ENCODE results near the gene OR5B12. TPM values are rescaled to one million over a fixed set of nuclear protein-coding genes. Genes with fewer than 3 reads are reported as not detected.
A peak's percentile ranks its signal among the peaks of the same experiment; 100 is the strongest.

Gene OR5B12
- polyA plus RNA-seq, 1 experiment: not detected

- CTCF ChIA-PET: no interaction called here
- no peak overlapping the region for H3K4me3 ChIP-seq (ENCODE audit: low read depth, low read length)
- TF ChIP-seq, protein P1, sequence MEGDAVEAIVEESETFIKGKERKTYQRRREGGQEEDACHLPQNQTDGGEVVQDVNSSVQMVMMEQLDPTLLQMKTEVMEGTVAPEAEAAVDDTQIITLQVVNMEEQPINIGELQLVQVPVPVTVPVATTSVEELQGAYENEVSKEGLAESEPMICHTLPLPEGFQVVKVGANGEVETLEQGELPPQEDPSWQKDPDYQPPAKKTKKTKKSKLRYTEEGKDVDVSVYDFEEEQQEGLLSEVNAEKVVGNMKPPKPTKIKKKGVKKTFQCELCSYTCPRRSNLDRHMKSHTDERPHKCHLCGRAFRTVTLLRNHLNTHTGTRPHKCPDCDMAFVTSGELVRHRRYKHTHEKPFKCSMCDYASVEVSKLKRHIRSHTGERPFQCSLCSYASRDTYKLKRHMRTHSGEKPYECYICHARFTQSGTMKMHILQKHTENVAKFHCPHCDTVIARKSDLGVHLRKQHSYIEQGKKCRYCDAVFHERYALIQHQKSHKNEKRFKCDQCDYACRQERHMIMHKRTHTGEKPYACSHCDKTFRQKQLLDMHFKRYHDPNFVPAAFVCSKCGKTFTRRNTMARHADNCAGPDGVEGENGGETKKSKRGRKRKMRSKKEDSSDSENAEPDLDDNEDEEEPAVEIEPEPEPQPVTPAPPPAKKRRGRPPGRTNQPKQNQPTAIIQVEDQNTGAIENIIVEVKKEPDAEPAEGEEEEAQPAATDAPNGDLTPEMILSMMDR (IDR thresholded peaks at IDR 0.05; ENCODE audit: low read depth, low read length): no peak
- no peaks in the 10 kb centered on the region for H3K27me3 ChIP-seq (ENCODE audit: control insufficient read depth, insufficient read depth, low read length)
- POLR2A ChIA-PET: interaction anchor here (1.2 kb wide), 1 partner anchor 73 kb away, joined by 5 read pairs; no protein-coding TSS in a partner anchor
- no peak overlapping the region for H3K27ac ChIP-seq (ENCODE audit: low read depth, low read length)
- DNase-seq (ENCODE audit: low read depth, low spot score): peak; percentile 23
- H3K9me3 ChIP-seq (ENCODE audit: control insufficient read depth, insufficient read depth, low read length): peaks cover 14% of the 10 kb centered on the region
Measured at GRCh38 chr11:58391879-58392278, 50.2 kb downstream of the OR5B12 start.

- ChIA-PET CTCF (no interaction called here), POLR2A (no interaction called here)
- no peak overlapping the region for H3K27ac ChIP-seq (ENCODE audit: low read depth, low read length)
Measured at GRCh38 chr11:58390551-58391063, 51.4 kb downstream of the OR5B12 start.

More at GRCh38 chr11:58390551-58391063, 51.4 kb downstream of the OR5B12 start:
- no peak for DNase-seq (ENCODE audit: low read depth, low spot score)
- TF ChIP-seq, protein P1 (IDR thresholded peaks at IDR 0.05; ENCODE audit: low read depth, low read length): no peak
- no peaks in the 10 kb centered on the region for H3K27me3 ChIP-seq (ENCODE audit: control insufficient read depth, insufficient read depth, low read length)
- H3K9me3 ChIP-seq (ENCODE audit: control insufficient read depth, insufficient read depth, low read length): peaks cover 14% of the 10 kb centered on the region
- H3K4me3 ChIP-seq (ENCODE audit: low read depth, low read length): no peak overlapping the region

Other genes with a start within 250 kb of the OR5B12 start
- not detected in 2 replicates for gene OR1S2, start 238.1 kb downstream of the OR5B12 start, polyA plus RNA-seq (2011; rRNA removed)
- not detected in 2 replicates for gene OR1S1, start 229.5 kb downstream of the OR5B12 start, polyA plus RNA-seq (2011; rRNA removed)
- 0.12 and 0.17 TPM in 2 replicates for gene OR10Q1, start 213.3 kb downstream of the OR5B12 start, polyA plus RNA-seq (2011; rRNA removed)
- gene OR10W1, start 174.0 kb downstream of the OR5B12 start, polyA plus RNA-seq (2011; rRNA removed): not detected in 2 replicates
- gene OR5B17, start 83.2 kb downstream of the OR5B12 start, polyA plus RNA-seq (2011; rRNA removed): not detected in 2 replicates
- not detected in 2 replicates for gene OR5B3, start 35.4 kb downstream of the OR5B12 start, polyA plus RNA-seq (2011; rRNA removed)
- 0.05 TPM in 1 of 2 replicates, not detected in the other for gene OR5B2, start 14.1 kb downstream of the OR5B12 start, polyA plus RNA-seq (2011; rRNA removed)
- not detected in 2 replicates for gene OR5B21, start 65.9 kb upstream of the OR5B12 start, polyA plus RNA-seq (2011; rRNA removed)
- gene LPXN, start 133.6 kb upstream of the OR5B12 start, polyA plus RNA-seq (2011; rRNA removed): 11.5 and 12.3 TPM in 2 replicates
- gene ZFP91, start 136.8 kb upstream of the OR5B12 start, polyA plus RNA-seq (2011; rRNA removed): 38.8 and 47.9 TPM in 2 replicates
- 0.55 and 1.1 TPM in 2 replicates for gene CNTF, start 180.4 kb upstream of the OR5B12 start, polyA plus RNA-seq (2011; rRNA removed)